GM19397 (cell line): ENCODE measurements around the gene CCND2.

Experiments used
- ATAC-seq: cut with Tn5 transposase; IDR thresholded peaks from one replicate; pipeline ENCODE4 v1.9.1; 2021; ENCODE audit warnings: mild to moderate bottlenecking, moderate library complexity; ENCODE audit not compliant: unreplicated experiment

CCND2 gene

DNA sequence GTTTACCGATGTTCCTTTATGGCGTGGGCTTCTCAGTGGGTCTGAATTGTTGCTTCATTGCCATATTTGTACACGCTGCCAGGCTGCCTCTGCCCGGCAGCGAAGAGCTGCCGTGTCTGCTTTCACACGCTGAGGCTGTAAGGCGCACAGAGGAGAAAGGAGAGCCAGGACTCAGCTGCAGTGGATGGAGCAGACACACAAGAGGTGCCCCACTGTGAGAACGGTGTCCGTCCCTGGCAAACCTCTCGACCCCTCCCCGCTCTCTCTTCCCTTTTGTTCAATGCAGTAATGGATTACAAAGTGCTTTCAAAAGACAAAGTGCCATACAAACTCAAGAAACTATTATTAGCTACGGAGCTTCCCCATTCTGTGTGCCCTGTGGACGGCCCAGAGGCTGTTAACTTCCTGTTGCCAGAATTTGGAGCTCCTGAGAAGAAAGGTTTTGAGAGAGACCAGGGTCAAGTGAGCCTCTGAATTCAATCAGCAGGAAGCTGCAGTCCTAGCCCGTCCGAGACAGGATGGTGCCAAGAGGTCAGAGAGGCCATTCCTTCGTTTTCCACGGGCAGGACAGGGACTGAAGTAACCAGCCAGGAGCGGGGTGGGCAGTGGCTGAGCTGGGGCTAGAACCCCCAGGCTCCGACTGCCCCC, 15.8 kb downstream of the CCND2 start:
- no peak for ATAC-seq

- ATAC-seq, result no peak
Measured at GRCh38 chr12:4289998-4290790, 16.6 kb downstream of the CCND2 start.

- ATAC-seq, result no peak
Measured at GRCh38 chr12:4292341-4293073, 18.9 kb downstream of the CCND2 start.

- ATAC-seq, result no peak
Measured at GRCh38 chr12:4293299-4293965, 19.9 kb downstream of the CCND2 start.

- no peak for ATAC-seq
Measured at GRCh38 chr12:4293966-4294505, 20.5 kb downstream of the CCND2 start.

DNA sequence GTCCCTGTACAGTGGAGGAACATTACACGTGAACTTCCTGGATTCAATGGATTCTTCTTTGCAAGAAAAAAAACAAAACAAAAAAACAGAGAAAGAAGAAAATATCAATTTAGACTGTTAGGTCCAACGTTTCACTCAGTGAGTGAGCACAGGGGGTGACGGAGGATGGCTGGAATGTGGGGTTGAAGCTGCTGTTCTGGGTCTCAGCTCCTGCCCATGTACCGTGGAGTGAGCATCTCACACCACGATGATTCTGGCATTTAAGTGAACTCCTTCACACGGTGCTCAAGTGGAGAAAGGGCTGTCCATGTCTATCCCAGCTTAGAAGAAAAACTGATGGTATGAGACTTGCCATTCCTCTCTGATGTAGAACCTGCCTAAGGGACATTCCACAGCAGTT, 23.2 kb downstream of the CCND2 start:
- no peak for ATAC-seq

- ATAC-seq, result no peak
Measured at GRCh38 chr12:4297617-4298016, 24.1 kb downstream of the CCND2 start.

- ATAC-seq, result no peak
Measured at GRCh38 chr12:4300883-4301282, 27.3 kb downstream of the CCND2 start.

GRCh38 chr12:4301932-4302501, 28.5 kb downstream of the CCND2 start:
- ATAC-seq, result no peak

- no peak for ATAC-seq
Measured at GRCh38 chr12:4302881-4303280, 29.3 kb downstream of the CCND2 start.

DNA sequence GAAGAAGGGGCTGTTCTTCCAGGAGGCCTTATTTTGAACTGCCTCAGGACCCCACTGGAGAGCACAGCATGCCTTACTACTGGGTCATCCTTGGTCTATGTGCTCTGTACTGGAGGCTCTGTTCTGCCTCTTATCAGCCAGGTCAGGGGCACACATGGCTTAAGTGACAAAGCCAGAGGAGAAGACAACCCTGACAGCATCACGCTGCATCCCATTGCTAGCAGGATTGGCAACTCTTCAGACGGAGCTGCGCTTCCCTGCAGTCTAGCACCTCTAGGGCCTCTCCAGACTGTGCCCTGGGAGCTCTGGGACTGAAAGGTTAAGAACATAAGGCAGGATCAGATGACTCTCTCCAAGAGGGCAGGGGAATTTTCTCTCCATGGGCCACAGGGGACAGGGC, 30.2 kb downstream of the CCND2 start:
- ATAC-seq, result no peak

DNA sequence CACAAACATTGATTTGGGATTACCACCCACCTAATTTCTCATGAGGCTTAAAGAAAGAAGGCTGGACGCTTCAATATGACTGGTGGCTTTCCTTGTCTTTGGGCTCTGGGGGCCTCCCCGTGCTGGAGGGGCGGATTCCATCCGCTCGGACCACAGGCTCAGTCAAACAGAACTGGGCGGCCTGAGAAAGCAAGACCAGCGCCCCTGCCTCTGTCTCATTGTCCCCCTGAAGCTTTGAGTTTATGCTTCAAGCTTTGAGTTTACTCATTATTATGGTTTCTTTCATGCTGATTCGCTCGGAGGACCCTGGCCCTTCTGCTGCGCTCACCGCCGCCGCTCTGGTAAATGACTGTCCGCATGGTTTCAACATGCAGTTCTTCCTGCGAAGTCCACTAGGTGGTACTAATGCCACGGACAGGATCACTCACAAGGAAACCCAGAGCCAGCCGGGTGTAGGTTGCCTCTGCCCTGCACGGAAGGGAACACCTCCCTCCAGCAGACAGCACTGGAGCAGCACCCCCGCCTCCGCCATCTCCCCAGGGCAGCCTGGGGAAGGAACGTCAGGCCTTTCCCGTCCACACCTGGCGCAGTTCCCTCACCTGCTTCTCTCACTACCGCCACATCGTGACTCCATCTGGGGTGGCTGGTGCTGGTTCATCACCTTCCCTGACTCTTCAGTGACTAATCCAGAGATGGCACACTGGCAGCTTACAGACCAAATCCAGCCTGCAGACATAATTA, 34.2 kb downstream of the CCND2 start:
- ATAC-seq, result no peak

- no peak for ATAC-seq
Measured at GRCh38 chr12:4308334-4308950, 34.9 kb downstream of the CCND2 start.

DNA sequence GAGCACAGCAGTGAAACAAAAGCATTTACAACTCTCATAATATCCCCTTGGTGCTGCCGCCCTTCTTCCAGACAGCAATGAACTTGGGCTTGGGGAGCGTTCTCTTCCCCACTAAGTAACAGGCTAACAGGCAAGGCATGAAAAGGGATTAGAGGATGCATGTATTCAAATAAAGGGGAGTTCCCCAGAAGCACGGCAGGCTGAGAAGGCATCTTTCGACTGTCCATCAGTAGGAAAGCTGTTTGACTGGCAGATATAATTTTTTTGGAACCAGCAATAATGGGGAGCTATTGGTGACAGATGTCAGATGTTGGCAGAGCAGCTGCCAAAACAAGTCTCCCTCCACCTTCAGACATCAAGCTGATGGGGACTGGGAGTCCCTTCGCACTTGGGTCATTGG, 38.2 kb downstream of the CCND2 start:
- no peak for ATAC-seq

DNA sequence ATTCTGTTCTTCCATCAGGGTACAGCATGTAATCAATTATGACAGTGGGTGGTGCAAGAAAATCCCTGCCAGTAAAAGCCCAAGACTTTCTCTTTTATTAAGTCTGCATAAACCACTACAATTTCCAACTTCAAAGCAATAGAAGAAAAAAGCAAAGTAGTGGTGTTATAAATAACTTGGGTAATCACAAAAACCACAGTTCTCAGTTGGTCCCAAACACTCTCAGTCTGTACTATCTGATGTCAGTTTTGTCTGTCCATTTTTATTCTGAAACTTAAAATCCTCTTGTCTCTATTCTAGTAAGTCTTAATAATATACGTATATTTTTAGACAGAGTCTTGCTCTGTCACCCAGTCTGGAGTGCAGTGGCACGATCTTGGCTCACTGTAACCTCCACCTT, 38.7 kb downstream of the CCND2 start:
- no peak for ATAC-seq

DNA sequence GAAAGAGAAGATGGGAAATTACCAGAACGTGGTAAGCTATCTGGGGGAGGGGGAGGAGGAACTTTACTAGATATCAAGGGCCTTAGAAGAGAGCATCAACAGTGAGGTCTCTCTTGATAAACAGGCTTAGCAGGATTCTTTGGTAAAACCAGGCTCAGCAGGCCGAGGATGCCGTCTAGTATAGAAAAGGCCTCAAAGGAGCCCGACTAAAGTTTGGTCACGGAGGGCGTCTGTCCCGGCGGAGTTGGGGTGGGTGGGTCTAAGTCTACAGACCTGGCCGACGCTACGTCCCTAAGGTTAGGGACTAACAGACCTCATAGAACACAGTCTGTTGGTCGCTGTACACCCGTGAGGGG, 46.9 kb downstream of the CCND2 start:
- peak; percentile 44 for ATAC-seq

DNA sequence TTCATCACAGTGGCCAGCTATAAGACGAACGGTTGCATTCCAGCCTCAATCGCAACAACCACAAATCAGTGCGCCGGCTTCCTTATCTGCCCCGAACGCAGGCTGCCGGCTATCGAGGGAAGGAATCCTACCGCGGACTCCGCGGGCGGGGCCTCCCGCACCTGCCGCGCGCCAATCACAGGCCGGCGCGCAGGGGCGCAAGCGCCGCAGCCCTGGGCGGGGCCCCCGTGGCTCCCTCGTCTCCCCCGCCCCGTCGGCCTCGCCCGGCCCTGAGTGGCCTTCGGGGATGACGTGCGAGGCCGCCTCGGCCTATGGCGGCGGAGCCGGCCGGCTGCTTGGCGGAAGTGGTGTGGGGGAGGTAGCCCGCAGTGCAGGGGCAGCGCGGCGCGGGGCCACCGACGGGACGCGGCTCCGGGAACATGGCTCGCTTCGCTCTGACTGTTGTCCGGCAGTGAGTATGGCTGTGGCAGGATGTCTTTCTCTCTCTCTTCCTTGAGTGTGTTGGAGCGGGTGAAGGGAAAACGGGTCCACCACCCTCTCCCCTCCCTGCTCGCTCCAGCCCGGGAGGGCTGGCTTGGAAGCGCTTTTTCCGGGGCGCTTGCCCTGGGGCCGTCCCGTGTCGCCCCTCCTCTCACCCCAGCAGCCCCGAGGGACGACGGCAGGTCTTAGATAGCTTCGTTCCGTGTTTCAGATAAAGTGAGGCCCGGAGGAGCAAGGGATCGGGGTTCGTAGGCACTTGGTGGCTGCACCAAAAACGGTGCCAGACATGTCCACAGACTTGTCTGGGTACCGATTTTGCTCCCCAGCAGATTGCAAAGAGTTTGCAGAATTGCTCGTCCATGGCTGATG, 47.5 kb downstream of the CCND2 start, which contains the start of gene TIGAR:
Gene TIGAR (plus strand): TSS at position 361 of the 849 bp plus-strand sequence. CDS start 59 bp downstream, at position 420.
- peak; percentile 95 for ATAC-seq

GRCh38 chr12:4322726-4323125, 49.2 kb downstream of the CCND2 start:
- ATAC-seq, result no peak
